Activated gamma-delta T cell treated with Interleukin-2 at 50 U/mL for 16 hours (primary cell): ENCODE measurements around the gene PIP4K2C.
A peak's percentile ranks its signal among the peaks of the same experiment; 100 is the strongest.
"Not testable (repeated sequence)": the region's sequence is repeated elsewhere in the genome, so short reads cannot be mapped to it uniquely, and the experiment has no call there.

Experiments
- DNase-seq: peaks from one replicate; pipeline ENCODE4 v3.0.0-alpha.2; 2020

PIP4K2C gene

GRCh38 chr12:57586128-57586527 lies 4.9 kb upstream of the PIP4K2C start:
- no peak for DNase-seq

- DNase-seq: no peak
Observed at GRCh38 chr12:57586832-57587429, 4.1 kb upstream of the PIP4K2C start.

DNA sequence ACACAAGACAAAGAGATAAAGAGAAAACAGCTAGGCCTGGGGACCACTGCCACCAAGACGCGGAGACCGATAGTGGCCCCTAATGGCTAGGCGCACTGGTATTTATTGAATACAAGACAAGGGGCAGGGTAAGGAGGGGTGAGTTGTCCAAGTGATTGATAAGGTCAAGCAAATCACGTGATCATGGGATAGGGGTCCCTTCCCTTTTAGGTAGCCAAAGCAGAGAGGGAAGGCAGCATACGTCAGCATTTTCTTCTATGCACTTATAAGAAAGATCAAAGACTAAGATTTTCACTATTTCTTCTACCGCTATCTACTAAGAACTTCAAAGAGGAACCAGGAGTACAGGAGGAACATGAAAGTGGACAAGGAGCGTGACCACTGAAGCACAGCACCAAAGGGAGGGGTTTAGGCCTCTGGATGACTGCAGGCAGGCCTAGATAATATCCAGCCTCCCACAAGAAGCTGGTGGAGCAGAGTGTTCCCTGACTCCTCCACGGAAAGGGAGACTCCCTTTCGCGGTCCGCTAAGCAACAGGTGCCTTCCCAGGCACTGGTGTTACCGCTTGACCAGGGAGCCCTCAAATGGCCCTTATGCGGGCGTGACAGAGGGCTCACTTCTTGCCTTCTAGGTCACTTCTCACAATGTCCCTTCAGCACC lies 1.9 kb upstream of the PIP4K2C start:
- not testable (repeated sequence) for DNase-seq

DNA sequence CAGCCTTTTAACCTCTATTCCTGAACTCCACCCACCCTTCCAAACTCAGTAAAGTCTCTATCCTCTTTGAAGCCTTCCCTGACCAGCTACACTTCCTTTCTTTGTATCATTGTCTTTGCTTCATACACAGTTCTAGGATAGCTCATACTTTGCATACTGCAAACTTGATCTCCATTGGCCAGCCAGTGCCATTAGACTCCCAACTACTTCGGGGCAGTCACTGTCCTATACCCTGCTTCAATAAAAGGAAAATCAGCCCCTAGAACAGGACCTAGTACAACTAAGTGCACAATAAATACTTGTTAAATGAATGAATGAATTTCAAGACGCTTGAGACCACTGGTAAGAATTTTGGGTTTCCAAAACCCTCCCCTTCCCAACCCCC lies 521 bp upstream of the PIP4K2C start:
- DNase-seq: no peak

- DNase-seq: no peak
Observed at GRCh38 chr12:57591782-57592325, 862 bp downstream of the PIP4K2C start.

DNA sequence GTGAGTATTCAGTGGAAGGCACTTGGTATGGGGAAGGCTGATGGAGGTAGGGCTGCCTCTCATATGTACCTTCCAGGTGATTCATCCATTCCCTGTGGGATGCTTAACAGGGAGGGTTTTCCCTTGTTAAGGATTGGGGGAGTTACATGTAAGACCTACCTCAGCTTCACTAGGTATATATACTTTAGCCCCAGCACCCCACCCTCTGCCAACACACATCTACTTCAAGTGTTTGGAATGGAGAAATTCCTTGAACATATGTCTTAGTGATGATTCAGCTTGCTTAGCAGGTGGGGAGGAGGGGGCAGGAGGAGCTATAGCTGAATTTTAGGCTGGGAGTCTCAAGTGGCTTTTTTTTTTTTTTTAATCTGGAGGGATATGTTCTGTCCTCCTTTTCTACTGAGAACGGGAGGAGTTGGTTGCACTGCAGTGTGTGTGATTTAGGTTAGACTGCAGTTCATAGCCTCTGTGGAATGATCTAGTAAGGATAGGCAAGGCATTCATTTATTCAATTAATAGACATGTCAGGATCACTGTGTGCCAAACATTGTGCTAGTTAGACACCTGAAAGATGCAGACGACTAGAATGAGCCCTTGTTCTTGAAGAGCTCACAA lies 1.7 kb downstream of the PIP4K2C start:
- no peak for DNase-seq

DNA sequence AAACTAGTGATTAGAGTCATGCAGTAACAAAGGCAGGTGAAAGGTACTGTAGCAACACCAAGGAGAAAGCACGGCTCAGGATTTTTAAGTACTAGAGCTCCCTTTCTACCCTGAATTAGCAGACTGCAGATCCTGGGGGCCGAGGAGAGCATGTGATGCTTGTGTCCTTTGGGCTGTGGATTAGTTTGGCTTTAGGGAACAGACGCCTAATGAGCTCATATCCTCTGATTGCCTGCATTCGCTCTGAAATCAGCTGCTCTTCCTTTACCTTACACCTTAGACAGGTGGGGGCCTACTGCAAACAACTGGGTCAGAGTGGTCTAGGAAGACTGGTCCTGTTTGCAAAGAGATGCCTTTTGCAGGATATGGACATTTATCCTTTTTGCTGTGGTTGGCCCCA lies 2.2 kb downstream of the PIP4K2C start:
- DNase-seq: no peak

DNA sequence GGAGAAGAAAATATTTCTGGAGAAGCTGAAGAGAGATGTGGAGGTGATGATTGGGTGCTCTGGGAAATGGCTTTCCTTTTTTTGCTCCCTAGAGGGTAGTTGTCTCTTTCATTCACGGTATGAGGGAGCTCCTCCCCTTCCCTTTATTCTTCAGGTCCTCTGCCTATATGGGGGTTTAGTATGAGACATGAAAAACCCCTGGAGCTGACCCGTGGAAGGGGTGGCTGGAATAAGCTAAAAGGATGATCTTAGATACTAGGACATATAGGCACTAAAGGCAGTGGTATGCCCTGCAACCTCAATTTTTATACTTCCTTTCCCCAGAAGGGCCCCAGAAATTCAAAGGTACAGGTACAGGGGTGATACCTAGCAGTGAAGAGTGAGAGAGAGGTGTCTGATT lies 9.4 kb downstream of the PIP4K2C start:
- no peak for DNase-seq

GRCh38 chr12:57602544-57602943 lies 11.6 kb downstream of the PIP4K2C start:
- no peak for DNase-seq

DNA sequence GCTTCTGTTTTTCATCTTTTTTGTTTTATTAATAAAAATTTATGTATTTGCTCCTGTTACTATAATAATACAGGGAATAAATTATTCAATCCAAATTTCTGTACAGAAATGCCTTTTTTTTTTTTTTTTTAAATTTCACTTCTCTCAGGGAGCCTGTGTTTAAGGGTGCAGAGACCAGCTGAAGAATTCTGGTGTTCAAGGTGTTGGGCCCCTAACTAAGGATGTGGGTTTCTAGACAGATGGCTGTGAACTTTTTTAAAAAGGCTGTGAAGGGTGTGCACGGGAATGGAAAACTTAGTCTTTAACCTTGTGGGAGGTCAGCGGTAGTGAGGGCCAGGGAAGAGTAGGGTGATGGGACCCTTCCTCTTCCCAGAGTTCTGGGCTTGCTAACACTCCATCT lies 12.3 kb downstream of the PIP4K2C start:
- DNase-seq: no peak

GRCh38 chr12:57603815-57604453 lies 12.9 kb downstream of the PIP4K2C start:
- DNase-seq: no peak

DNA sequence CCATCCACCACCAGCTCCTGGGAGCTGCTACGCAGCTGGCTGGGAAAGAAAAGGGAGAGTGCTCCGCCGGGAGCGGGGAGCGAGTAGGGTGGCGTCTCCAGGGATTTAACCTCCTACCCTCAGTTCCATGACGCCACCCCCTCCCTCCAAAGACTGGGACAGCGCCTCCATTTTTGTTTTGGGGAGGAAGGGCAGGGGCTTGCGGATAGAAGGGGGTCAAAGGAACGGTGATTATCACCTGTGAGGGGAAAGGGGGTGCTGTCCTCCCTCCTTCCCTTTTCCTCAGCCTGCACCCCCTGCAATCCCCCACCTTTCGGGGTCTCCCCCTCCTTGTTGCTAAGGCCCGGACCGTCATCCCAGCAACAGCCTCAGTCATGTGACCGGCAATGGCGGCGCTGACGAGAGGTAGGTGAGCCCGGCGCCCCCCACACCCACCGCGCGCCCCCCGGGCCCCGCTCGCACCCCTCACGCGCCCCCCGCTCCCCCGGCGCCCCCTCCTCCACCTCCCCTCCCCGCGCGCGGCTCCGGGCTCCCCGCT lies 13.5 kb downstream of the PIP4K2C start, which contains the start of gene DTX3:
DTX3 (plus strand) TSS at position 371 of the 538 bp plus-strand sequence. CDS start 1,694 bp downstream, outside the sequence.
- DNase-seq: peak; percentile 28

GRCh38 chr12:57604992-57605810 lies 14.2 kb downstream of the PIP4K2C start:
- DNase-seq: no peak

- no peak for DNase-seq
Observed at GRCh38 chr12:57605811-57606311, 14.9 kb downstream of the PIP4K2C start.

- no peak for DNase-seq
Observed at GRCh38 chr12:57606399-57606798, 15.4 kb downstream of the PIP4K2C start.

- no peak for DNase-seq
Observed at GRCh38 chr12:57606821-57607220, 15.8 kb downstream of the PIP4K2C start.

- no peak for DNase-seq
Observed at GRCh38 chr12:57607958-57608663, 17.1 kb downstream of the PIP4K2C start.

DNA sequence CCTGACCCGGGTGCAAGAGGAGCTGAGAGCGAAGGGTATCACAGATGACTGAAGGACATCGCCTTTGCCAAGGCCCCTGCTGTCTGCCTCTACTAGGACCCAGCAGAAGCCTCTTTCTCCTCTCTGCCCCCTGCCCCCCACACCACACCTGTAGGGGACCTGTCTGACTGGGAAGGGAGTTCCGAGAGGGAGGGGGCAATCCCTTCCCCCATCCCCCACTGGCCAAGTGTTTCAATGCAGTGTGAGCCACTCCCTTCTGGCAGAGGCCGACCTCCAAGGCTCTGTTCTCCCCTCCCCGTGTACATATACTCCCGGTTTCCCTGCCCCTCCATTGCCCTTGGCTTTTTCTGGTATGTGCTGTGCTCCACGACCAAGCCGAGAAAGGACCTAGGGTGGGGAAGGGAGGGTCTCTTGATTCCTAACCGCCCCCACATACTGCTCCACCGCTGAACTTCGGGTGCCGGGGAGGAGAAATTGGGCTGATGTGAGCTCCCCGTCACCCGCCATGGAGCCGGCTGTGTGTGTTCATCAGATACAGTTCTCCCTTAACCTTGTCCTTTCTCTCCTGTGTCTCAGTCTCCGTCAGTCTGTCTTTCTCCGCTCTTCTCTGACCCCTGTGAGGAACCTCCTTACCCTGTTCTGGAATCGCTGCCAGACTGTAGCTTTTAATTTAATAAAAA lies 18.2 kb downstream of the PIP4K2C start:
- DNase-seq: no peak

GRCh38 chr12:57609781-57610553 lies 19.0 kb downstream of the PIP4K2C start:
- no peak for DNase-seq

- no peak for DNase-seq
Observed at GRCh38 chr12:57610554-57611107, 19.6 kb downstream of the PIP4K2C start.
